ENCODE measurements around the gene KIF4B.
A peak's percentile ranks its signal among the peaks of the same experiment; 100 is the strongest.
"Not testable (repeated sequence)": the region's sequence is repeated elsewhere in the genome, so short reads cannot be mapped to it uniquely, and the experiment has no call there.

KIF4B gene

GRCh38 chr5:155013526-155013925 lies at the start of gene KIF4B:
KIF4B (plus strand) TSS chr5:155013755; CDS start chr5:155013860, 105 bp downstream.
- DNase-seq (ENCODE audit: low read depth in 2 of 2): no peak

GRCh38 chr5:154966081-154966841 lies 47.3 kb upstream of the KIF4B start:
- DNase-seq (ENCODE audit: low read depth in 2 of 2): no peak

- DNase-seq (ENCODE audit: low read depth in 2 of 2): no peak
Observed at GRCh38 chr5:154966874-154967273, 46.7 kb upstream of the KIF4B start.

- DNase-seq (ENCODE audit: low read depth in 2 of 2): no peak
Observed at GRCh38 chr5:154967421-154968024, 46.0 kb upstream of the KIF4B start.

GRCh38 chr5:154968953-154969352 lies 44.6 kb upstream of the KIF4B start:
- no peak for DNase-seq (ENCODE audit: low read depth in 2 of 2)

GRCh38 chr5:154970759-154971158 lies 42.8 kb upstream of the KIF4B start:
- DNase-seq (ENCODE audit: low read depth in 2 of 2): no peak

- no peak for DNase-seq (ENCODE audit: low read depth in 2 of 2)
Observed at GRCh38 chr5:154971501-154971900, 42.1 kb upstream of the KIF4B start.

GRCh38 chr5:154972476-154973080 lies 41.0 kb upstream of the KIF4B start:
- no peak for DNase-seq (ENCODE audit: low read depth in 2 of 2)

- DNase-seq (ENCODE audit: low read depth in 2 of 2): not testable (repeated sequence)
Observed at GRCh38 chr5:154976082-154976481, 37.5 kb upstream of the KIF4B start.

- no peak for DNase-seq (ENCODE audit: low read depth in 2 of 2)
Observed at GRCh38 chr5:154977409-154977808, 36.1 kb upstream of the KIF4B start.

- not testable (repeated sequence) for DNase-seq (ENCODE audit: low read depth in 2 of 2)
Observed at GRCh38 chr5:154978294-154978693, 35.3 kb upstream of the KIF4B start.

- no peak for DNase-seq (ENCODE audit: low read depth in 2 of 2)
Observed at GRCh38 chr5:154984946-154985516, 28.5 kb upstream of the KIF4B start.

GRCh38 chr5:154986151-154986550 lies 27.4 kb upstream of the KIF4B start:
- DNase-seq (ENCODE audit: low read depth in 2 of 2): no peak

- DNase-seq (ENCODE audit: low read depth in 2 of 2): no peak
Observed at GRCh38 chr5:154989626-154990025, 23.9 kb upstream of the KIF4B start.

- DNase-seq (ENCODE audit: low read depth in 2 of 2): no peak
Observed at GRCh38 chr5:154993461-154993860, 20.1 kb upstream of the KIF4B start.

GRCh38 chr5:154995679-154996078 lies 17.9 kb upstream of the KIF4B start:
- DNase-seq (ENCODE audit: low read depth in 2 of 2): no peak

GRCh38 chr5:154997746-154998145 lies 15.8 kb upstream of the KIF4B start:
- DNase-seq (ENCODE audit: low read depth in 2 of 2): no peak

GRCh38 chr5:154999865-155000264 lies 13.7 kb upstream of the KIF4B start:
- no peak for DNase-seq (ENCODE audit: low read depth in 2 of 2)

GRCh38 chr5:155001523-155001922 lies 12.0 kb upstream of the KIF4B start:
- DNase-seq (ENCODE audit: low read depth in 2 of 2): no peak

GRCh38 chr5:155002722-155003121 lies 10.8 kb upstream of the KIF4B start:
- not testable (repeated sequence) for DNase-seq (ENCODE audit: low read depth in 2 of 2)

GRCh38 chr5:155004138-155004744 lies 9.3 kb upstream of the KIF4B start:
- peak in 1 of 2 donors; percentile 1 for DNase-seq (ENCODE audit: low read depth in 2 of 2)

GRCh38 chr5:155006265-155006664 lies 7.3 kb upstream of the KIF4B start:
- not testable (repeated sequence) for DNase-seq (ENCODE audit: low read depth in 2 of 2)
